Stimulated activated CD8-positive, alpha-beta memory T cell treated with anti-CD3 and anti-CD28 coated beads, Interleukin-7, amount 100 ng/mL, for 24 hours (primary cell): ENCODE measurements around the gene AGAP1.

Experiments used
- DNase-seq: peaks from one replicate; pipeline ENCODE4 v3.0.0-alpha.2; 2020; ENCODE audit warnings: low read depth

AGAP1 gene

GRCh38 chr2:235666213-235666781 lies 172.5 kb downstream of the AGAP1 start:
- DNase-seq: no peak

- no peak for DNase-seq
These were observed 174.9 kb downstream of the AGAP1 start for GRCh38 chr2:235668782-235669181.

- DNase-seq: peak; percentile 5
These were observed 175.5 kb downstream of the AGAP1 start for GRCh38 chr2:235669269-235669831.

- DNase-seq: no peak
These were observed 176.4 kb downstream of the AGAP1 start for GRCh38 chr2:235669983-235670962.

- DNase-seq: no peak
These were observed 177.3 kb downstream of the AGAP1 start for GRCh38 chr2:235670974-235671787.

- no peak for DNase-seq
These were observed 178.9 kb downstream of the AGAP1 start for GRCh38 chr2:235672720-235673119.

- DNase-seq: no peak
These were observed 180.3 kb downstream of the AGAP1 start for GRCh38 chr2:235674146-235674545.

- no peak for DNase-seq
These were observed 181.0 kb downstream of the AGAP1 start for GRCh38 chr2:235674812-235675211.

GRCh38 chr2:235675678-235676535 lies 182.1 kb downstream of the AGAP1 start:
- DNase-seq: no peak

- DNase-seq: no peak
These were observed 182.6 kb downstream of the AGAP1 start for GRCh38 chr2:235676536-235676799.

- DNase-seq: no peak
These were observed 183.5 kb downstream of the AGAP1 start for GRCh38 chr2:235677276-235677788.

- no peak for DNase-seq
These were observed 184.1 kb downstream of the AGAP1 start for GRCh38 chr2:235677937-235678336.

GRCh38 chr2:235678712-235679111 lies 184.9 kb downstream of the AGAP1 start:
- DNase-seq: no peak

- no peak for DNase-seq
These were observed 185.6 kb downstream of the AGAP1 start for GRCh38 chr2:235679471-235679870.

GRCh38 chr2:235685024-235685721 lies 191.3 kb downstream of the AGAP1 start:
- DNase-seq: no peak

- DNase-seq: no peak
These were observed 194.9 kb downstream of the AGAP1 start for GRCh38 chr2:235688511-235689426.

- no peak for DNase-seq
These were observed 195.6 kb downstream of the AGAP1 start for GRCh38 chr2:235689427-235689853.

GRCh38 chr2:235690082-235690808 lies 196.4 kb downstream of the AGAP1 start:
- no peak for DNase-seq
